ENCODE measurements around the gene RAD51B.

The RAD51B gene

DNA sequence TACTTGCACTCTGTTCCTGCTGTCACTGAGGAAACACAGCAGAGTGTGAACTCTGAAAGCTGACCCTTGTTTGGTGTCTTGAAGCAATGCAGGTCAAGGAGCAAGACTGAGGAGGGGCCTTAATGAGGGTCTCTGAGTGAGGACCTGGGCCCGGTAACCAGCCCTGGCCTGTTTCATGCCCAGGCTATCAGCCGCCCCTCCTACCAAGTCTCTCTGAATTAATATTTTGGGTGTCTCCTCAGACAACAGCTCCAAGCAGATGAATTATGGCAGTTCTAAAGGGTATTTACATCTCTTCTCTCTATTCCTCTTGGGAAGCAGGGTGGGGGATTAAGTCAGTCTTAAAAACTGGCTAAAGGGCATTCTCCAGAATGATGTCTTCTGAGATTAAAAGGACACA, 578.8 kb downstream of the RAD51B start:
- no peak for DNase-seq

DNA sequence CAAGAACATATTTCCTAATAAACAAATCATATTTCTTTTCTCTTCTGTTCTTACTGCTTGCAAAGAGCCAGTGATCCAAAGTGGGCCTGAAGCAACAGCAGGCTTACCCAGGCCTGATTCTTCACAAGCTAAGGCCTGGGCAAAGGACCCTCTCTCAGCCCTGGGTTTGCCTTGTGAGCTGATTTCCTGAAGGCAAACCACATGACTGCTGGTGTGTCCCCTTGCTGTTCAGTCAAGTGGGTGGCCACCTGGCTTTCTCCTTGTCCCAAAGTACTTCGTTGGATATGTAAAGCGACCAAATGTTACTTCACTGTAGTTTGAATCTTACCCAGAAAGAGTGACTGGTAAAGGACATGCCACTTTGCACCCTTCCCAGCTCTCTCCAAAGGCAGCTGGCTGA, 580.4 kb downstream of the RAD51B start:
- no peak for DNase-seq

GRCh38 chr14:68401317-68401716, 581.7 kb downstream of the RAD51B start:
- no peak for DNase-seq

DNA sequence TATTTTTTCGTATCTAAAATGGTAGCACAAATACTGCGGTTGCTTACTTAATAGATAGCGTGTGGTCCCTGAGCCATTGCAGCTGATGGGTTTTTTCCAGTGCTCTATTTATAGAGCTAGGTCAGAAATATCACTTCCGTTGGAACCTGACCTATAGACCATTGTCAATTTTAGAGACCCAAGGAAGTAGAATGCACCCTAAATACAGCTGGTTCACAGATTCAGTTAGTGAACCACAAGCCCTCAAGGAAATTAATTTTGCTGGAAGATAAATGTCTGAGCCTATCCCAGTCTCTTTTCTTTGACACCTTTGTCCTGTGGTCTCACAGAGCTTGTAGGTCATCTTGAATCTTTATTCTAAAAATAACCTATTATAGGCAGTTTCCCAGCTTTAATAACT, 582.3 kb downstream of the RAD51B start:
- DNase-seq = no peak

DNA sequence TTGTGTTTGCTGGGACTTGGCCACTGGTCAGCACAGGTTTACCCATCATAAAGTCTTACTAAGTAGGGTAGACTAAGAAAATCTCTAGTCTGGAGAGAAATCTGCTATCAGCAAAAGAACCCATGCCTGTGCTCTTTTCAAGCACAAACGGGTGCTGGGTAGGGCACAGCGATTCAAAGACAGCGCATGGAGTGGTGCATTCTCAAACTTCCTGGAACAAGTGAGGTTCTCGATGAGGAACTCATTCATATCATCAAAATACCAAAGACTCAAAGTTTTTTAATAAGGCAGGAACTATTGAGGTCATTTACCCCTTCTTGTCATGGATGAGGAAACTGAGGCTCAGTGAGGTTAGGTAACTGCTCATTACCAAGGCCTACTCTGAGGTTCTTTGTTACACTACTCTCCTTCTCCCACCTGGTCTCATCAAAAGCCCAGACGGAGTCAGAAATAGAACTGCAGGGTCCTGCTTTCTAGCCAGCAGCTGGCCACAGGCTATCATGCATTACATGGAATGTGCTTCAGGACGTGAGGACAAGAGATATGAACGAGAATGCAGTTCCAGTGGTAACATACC, 583.0 kb downstream of the RAD51B start:
- DNase-seq = no peak

DNA sequence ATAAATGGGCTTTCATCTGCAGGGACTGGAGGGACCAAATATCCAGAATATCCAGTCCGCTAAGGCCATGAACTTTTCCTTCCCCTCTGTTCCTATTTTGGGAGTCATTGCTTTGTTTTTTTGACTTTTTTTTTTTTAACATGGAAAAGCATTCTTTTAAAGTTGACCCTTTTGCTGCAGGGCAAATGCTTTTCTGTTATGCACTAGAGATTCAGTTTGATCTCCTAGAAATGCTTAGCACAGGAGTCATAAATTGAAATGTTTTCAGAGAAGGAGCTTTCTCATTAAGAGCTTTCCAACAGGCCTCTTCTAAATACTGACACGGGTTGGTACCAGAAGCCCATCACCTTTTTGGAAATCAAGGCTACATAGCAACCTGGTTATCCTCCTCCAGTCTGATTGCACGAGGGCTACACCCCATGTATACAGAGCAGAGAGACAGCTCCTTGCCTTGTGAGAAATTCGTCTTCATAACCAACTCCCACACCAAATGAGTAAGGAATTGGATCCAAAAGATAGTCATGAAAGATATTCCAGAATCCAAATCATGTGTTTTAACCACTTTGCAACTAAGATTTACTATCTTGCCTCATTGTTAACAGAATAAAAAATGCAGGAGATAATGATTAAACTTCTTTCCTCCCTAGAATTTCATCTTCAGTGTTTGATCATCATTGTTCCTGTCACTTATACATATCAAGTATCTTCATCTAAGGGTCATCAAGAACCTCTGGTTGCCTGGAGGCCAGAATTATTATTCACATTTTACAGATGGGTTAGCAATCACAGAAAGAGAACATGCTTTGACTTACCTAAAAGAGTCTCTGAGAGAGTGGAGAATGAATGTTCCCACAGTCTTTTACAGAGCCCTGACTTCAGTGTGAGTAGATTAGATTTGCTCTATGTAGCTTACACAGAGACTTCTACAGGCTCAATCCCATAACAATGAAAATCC, 583.9 kb downstream of the RAD51B start:
- DNase-seq = no peak

DNA sequence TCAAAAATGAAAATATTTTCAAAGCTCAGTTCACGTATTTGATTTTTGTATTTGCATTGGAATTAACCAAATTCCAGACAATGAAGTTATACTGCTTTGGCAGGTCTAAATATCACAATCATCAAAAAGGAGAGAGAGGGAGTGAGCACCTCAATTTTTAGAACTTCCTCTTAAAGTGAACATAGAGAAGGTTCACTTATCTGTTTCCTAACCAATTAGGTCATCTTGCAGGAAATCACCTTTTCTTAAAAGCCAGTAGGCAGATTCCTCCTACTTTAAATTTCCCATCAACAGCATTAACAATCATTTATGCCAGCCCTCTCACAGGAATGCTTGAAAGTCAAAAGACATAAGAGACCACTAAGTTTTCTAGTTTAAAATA, 584.6 kb downstream of the RAD51B start:
- no peak for DNase-seq

DNA sequence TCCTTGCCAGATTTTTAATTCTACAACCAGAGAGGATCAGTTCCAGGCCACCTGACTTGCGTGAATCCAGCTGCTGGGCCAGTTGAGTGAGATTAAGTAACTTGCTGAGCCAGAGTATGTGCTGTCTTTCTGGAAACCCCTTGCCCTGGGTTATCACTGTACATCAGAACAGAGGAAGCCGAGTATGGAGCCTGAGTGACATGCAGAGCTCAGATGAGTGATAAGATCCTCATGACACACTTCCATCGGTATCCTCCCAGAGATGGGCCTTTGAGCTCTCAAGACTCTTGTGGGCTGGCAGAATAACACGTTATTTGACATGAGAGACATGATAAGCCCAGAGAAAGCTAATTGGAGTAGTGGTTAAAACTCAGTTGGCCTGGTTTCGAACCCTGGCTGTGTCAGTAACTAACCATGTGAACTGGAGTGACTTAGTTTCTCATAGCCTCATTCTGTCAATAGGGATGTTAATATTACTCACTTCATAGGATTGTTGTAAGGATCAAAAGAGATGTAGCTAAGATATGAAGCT, 585.1 kb downstream of the RAD51B start:
- DNase-seq = no peak

DNA sequence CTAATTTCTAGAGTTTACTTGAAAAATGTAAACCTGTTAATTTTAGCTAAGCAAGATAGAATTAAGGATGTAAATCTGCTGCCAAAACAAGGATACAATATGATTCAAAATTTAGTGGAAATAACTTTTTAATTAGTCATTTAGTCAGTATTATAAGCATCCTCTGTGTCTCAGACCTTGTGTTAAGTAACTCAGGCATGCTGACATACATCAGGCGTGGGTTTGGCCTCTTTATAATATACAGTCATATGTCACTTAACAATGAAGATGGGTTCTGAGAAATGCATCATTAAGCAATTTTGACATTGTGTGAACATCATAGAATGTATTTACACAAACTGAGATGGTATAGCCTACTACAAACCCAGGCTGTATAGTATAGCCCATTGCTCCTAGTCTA, 586.4 kb downstream of the RAD51B start:
- no peak for DNase-seq

- no peak for DNase-seq
Observed at GRCh38 chr14:68407285-68407684, 587.7 kb downstream of the RAD51B start.

DNA sequence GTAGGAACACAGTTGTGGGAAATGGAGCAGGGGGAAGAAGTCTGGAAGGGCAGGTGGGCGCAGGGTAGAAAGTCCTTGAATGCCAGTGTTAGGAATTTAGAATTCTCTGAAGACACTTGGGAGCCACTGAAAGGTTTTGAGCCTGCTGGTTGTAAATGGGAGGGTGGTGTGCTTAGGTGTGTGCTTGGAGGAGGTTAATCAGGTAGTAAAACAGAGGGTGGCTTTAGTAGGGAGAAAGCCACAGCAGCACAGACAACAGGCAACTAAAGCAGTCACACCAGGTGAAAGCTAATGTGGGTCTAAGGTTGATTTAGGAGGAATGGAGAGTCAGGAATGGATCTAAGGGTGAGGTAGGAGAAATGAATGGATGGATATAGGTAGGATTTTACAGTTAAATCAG, 588.2 kb downstream of the RAD51B start:
- DNase-seq = no peak

- DNase-seq = no peak
Observed at GRCh38 chr14:68408680-68409079, 589.1 kb downstream of the RAD51B start.

DNA sequence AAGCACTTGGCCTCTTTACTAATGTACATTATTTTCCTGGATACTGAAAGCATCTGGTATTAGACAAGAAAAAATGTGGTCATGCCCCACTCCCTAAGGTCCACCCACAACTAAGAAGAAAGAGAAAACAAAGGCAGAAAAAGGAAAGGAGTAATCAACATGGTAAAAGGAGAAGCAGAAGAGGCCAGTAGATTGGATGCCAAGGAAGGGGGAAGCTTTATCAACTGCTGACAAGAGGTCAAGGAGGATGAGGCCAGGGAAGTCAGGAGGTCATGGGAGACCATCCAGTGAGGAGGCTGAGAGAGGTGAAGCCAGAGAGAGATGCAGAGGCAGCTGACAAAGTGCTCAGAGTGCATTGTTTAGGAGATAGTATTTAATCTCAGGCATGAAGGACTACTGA, 589.8 kb downstream of the RAD51B start:
- no peak for DNase-seq

- no peak for DNase-seq
Observed at GRCh38 chr14:68412505-68413465, 593.2 kb downstream of the RAD51B start.

DNA sequence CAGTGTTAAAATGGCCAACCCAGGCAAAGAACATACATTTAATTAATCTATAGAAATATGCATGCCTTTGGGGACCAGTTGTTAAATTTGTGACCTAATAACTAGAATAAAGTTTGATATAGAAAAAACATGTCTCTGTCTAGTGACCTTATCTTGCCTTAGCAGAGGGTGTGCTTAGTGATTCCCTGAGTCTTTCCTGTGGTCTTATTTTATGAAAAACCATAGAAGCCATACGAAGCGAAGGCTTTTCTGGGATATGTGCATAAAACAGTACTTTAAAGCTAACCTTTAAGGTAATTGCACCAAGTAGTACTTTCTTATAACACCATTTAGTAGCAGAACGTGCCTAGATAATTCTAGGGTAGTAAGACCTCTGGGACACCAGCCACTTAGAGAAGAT, 593.9 kb downstream of the RAD51B start:
- no peak for DNase-seq

GRCh38 chr14:68414121-68414520, 594.5 kb downstream of the RAD51B start:
- no peak for DNase-seq

DNA sequence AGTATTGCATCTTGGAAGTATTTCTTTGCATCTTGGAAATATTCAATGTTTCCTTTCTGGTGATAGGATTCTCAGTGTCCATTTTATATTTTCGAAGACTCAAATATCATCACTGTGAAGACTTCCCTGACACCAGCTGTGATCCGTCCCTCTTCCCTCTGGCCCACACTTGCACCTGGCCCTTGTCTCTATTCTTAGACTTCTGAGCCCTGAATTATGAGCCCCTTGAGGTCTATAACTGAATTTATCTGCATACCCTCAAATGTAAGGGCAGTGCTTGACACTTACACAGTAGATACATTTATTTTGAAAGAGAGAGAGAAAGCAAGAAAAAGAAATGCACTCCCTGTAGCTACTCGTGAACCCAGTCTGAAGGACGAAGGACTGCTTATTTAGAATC, 596.6 kb downstream of the RAD51B start:
- no peak for DNase-seq

DNA sequence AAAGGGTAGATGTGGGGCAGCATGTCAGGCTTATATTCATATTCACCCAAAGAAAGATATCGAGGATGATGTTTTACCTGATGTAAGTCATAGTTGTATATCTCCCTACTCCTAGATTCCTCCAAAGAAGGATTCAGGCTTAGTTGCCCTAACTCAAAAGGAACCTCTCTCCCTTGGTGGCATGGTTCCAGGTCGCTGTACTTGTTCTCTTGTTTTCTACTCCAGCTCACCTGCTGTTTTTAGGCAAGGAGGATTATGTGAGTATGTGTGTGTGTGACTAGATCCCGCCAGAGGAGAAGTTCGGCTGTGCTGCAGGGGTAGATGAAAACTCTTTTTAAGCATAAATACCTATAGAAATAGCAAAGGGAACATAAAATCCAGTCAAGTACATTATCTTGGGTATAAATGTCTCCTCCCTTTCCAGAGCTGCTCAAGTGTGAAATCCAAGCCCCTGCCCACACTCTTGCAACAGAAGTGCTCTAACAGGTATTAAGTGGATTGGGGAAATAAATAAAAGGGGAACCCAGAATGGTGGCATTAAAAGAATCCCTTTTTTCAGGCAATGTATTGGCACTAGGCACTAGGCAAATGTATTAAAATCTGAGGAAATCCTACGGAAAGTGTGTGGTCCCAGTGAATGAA, 597.6 kb downstream of the RAD51B start:
- no peak for DNase-seq

- DNase-seq = no peak
Observed at GRCh38 chr14:68418174-68419118, 598.9 kb downstream of the RAD51B start.

DNA sequence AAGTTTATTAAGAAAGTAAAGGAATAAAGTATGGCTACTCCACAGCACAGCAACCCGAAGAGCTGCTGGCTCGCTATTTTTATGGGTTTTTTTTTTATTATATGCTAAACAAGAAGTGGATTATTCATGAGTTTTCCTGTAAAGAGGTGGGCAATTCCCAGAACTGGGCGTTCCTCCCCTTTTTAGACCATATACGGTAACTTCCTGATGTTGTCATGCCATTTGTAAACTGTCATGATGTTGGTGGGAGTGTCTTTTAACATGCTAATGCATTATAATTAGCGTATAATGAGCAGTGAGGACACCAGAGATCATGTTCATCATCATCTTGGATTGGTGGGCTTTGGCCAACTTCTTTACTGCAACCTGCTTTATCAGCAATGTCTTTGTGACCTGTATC, 600.8 kb downstream of the RAD51B start:
- no peak for DNase-seq
